Stimulated activated CD4-positive, alpha-beta T cell treated with anti-CD3 and anti-CD28 coated beads, Interleukin-1b, Interleukin-23, amount 100 ng/mL, for 4 hours (primary cell): Measurements from ENCODE around the gene ROBO1.
"Not testable (repeated sequence)": the region's sequence is repeated elsewhere in the genome, so short reads cannot be mapped to it uniquely, and the experiment has no call there.

Experiments
- DNase-seq, 2 donors: peaks; one replicate each; pipeline ENCODE4 v3.0.0-alpha.2; 2020; ENCODE audit warnings: low read depth in 2 of 2

Gene ROBO1

DNA sequence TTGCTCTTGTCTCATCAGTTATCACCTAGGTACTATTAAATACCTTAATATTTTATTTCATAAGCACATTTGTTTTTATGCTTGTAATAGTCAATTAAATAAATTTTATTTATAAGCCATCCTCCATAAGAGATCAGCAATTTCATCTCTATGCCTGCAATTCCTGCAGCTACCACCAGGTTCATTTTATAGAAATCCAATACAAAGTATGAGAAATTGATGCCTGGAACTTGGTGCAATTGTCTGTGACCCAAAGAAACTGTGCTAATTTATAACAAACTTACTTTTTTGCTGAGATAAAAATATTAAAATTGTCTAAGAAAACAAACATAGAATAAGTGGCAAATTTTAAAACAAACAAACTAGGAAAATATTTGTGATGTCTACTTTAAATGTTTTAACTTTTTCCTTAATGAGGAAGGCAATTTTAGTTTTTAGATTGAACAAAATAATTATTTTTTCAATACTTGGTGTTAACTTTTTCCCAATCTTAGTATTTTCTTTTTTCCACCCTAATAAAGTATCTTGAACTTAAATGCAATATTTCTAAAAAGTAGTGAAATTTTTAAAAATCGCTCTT is 1026.6 kb downstream of the ROBO1 start:
- no peak for DNase-seq

DNA sequence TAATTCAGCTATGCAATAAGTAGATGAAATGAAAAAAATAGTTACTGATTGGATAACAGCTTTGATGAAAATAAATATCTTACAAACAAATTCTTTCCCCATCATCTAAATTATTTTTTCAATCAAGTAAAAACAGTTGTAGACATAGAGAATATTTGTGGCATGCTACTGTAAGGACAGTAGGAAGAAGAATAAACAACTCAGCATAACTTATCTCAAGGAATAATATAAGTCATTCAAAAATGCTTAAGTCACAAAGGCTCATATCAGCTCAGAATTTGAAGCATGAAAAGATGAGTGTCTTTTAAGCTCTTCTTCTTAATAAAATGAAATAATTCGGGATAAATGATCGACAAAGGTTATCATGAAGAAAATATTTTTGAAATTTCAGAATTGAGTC is 1029.0 kb downstream of the ROBO1 start:
- DNase-seq, result no peak

GRCh38 chr3:78737988-78738387 is 1029.8 kb downstream of the ROBO1 start:
- DNase-seq, result no peak

GRCh38 chr3:78736863-78737262 is 1030.9 kb downstream of the ROBO1 start:
- DNase-seq, result no peak

GRCh38 chr3:78734048-78734637 is 1033.7 kb downstream of the ROBO1 start:
- DNase-seq, result no peak

DNA sequence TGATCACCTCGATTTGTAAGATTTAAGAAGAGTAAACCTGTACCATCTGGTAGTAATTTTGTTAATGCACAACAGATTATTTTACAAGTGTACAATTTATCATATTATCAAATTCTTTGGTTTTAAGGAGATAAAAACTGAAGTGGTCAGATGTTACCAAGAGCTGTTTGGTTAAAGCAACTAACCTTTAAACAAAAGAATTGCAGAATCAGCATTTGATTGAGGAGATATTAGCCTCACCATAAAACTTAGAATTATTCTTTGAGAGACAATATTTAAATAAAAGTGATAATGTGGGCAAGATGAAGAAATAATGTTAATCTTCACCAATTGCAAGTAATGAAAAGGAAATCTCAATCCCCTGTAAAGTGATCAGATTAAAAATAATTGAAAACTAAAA is 1034.9 kb downstream of the ROBO1 start:
- no peak for DNase-seq

DNA sequence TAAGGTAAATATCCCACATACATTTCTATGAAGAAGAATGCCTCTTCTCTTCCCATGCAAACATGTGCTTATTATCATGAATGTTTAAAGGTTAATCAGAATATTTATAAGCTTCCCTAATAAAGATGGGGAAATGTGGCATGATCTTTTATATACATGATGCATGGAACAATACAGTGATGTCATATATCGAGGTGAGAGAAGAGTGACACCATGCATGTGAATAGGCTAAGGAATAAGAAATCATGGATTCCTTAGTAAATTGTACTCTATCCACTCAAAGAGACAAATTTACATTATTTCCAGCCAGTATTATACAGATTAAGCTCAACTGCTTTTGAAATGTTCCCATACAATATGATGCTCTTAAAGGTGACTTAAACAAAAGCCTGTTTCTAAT is 1035.3 kb downstream of the ROBO1 start:
- DNase-seq, result no peak

DNA sequence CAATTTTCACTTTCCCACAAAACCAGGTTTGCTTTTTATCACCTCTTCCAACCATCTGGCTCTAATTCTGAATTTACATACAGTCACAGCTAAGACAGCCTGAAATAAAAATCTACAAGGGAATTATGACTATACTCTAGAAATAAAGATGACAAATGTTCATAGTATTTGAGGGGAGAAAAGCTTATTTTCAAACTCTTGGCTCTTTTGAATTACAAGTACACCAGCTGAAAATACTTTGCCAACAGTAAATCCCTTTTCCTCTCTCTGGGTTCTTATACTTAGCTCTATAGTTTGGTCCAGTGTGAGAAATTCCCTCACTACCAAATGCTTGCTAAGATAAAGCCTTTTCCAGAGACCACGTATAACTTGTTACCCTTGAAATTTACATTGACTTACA is 1037.9 kb downstream of the ROBO1 start:
- no peak for DNase-seq

DNA sequence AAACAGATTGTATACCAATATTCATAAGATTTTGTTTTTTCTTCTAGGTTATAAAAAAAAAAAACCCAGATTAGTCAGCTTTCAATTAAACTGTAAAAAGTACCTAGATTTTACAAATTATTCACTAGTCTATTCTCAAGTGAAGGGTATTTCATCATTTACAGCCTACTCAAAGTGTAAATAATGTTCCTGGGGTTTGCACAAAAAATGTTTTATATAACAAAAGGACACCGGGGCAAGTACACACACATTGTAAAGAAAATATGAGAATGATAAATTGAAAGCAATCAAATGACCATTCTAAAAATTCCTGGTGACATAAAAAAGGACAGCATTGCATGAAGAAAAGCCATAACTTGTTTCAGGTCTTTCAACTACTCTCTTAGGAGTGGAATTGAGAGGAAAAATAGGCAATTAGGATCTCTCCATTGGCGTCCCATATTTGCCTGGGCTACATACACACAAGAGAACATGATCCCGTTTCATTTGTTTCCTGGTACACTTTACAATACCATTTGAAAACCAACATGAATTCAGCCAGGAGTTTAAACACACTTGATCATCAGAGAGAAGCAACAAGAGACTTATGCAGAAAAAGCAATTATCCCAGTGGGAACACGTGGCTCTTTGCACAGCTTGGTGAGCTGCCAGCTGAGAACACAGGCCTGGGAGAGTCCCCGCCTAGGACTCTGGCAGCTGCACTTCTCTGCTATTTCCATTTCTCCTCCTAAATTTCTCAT is 1039.2 kb downstream of the ROBO1 start:
- DNase-seq, result no peak

- no peak for DNase-seq
These were observed 1041.3 kb downstream of the ROBO1 start for GRCh38 chr3:78726545-78726944.

GRCh38 chr3:78725703-78726246 is 1042.0 kb downstream of the ROBO1 start:
- no peak for DNase-seq

DNA sequence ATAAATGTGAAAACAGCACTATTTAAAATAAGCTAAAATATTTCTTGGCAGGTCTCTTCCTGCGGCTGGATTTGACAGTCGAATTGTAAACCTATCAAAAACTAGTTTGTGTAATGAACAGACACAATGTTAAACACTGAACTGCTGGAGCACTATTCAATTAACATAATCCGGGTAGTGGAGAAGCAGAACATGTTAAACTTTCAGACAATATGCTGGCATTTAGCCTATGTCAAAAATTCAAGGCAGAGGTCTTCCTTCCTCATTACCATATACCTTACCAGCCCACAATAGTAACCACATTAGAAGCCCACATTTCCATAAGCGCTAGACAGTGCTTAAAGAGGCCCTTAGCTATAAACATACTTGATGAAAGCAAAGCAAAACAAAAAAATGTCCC is 1042.9 kb downstream of the ROBO1 start:
- DNase-seq, result no peak

DNA sequence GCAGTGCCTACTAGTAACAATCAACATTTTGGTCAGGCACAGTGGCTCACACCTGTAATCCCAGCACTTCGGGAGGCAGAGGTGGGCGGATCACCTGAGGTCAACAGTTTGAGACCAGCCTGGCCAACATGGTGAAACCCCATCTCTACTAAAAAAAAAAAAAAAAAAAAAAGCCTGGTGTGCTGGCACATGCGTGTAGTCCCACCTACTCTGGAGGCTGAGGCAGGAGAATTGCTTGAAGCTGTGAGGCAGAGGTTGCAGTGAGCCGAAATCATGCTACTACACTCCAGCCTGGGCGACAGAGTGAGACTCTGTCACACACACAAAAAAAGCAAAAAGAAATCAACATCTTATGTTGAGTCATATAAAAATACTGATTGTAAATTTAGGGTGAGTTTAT is 1043.4 kb downstream of the ROBO1 start:
- not testable (repeated sequence) for DNase-seq

DNA sequence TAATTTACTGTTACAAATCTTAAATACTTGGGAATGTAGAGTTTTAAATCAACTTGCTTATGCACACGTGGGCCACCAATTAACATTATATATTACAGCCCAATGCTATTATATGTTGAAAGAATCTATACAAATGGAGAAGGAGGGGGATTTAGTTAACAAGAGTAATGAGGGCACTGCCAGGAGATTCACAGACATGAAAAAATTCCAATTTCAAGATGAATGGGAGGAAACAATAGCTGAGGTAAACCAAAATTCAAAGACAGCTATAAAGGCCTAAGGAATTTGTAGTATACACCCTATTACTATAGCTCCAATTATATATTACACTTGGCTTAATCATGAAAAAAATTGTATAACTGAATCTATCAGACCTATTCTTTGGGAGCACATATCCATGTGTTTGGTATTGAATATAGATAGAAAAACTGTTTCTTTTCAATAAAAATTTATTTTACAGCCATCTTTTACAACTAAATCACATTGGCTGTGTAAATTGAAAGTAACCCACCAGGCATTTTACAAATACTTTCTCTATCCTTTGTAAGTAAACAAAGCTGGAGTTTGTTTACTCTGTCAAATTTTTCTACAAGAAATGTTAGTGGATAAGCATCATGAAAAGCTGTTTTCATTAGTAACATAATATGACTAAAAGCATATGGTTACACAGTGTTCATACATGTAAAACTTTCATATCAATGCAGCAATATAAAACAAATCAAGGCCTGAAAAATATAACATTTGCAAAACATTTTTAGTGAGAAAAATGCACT is 1045.8 kb downstream of the ROBO1 start:
- DNase-seq, result no peak

- DNase-seq, result no peak
These were observed 1049.1 kb downstream of the ROBO1 start for GRCh38 chr3:78718707-78719106.

DNA sequence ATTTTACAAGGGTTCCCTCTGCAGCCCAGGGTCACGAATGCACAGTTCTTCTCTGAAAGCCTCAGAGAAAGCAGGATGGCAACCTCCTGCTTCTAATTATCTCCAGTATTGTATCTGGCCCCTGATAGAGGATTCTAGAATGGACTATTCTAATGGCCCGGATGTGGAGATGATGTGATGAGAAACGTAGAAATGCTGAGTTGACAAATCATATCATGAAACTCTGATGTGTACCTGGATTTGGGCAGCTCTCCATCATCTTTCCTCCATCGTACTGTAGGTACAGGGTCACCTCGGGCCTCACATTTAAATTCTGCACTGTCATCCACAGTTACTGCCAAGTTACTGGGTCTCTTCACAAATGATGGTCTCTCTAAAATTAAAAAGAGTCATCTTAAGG is 1050.8 kb downstream of the ROBO1 start:
- DNase-seq, result no peak

DNA sequence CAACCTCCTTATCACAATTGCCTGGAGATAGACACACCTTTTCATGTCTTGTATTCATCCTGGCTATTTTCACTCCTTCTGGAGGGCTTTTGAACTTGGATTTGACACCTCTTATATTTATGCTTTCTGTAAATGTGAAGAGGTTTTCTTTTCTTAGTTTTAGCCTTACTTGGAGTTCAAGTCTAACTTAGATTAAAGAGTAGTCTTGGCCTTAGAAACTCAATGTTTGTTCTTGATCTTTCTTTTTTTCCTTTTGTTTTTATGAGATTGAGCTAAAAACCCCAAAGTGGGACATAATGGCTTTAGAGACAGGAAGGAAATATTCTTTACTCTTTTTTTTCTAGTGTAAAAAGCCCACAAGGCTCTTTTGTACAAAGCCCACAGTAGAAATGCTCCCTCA is 1054.9 kb downstream of the ROBO1 start:
- DNase-seq, result no peak

GRCh38 chr3:78712270-78712669 is 1055.5 kb downstream of the ROBO1 start:
- DNase-seq, result no peak

GRCh38 chr3:78708565-78709073 is 1059.2 kb downstream of the ROBO1 start:
- DNase-seq, result no peak

- DNase-seq, result no peak
These were observed 1060.2 kb downstream of the ROBO1 start for GRCh38 chr3:78707609-78708008.

GRCh38 chr3:78706906-78707523 is 1060.8 kb downstream of the ROBO1 start:
- DNase-seq, result no peak

DNA sequence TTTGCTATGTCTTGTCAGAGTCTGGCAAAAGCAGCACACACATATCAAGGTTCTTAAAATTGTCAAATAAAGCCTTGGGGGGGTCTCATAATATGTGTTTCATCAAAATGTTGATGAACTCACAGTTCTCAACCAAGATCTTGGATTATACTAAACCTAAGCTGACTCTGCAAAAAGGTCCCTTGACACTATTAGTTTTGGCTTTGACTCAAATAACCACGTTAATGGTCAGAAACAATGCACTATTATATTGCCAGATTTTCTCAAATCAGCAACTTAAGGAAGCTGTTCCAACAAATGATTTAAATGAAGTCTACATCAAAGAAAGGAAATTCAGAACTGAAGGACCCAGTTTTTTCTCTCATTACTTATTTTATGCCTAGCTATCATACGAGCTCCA is 1063.9 kb downstream of the ROBO1 start:
- DNase-seq, result no peak
